BJ (cell line): ENCODE results near the gene IPCEF1. TPM values are rescaled to one million over a fixed set of nuclear protein-coding genes. Genes with fewer than 3 reads are reported as not detected.
A peak's percentile ranks its signal among the peaks of the same experiment; 100 is the strongest.

ENCODE experiments used
- CTCF ChIA-PET: fragments of 350-600 bp; formaldehyde crosslinking; extraction: SDS; loops from one replicate; lab custom pipeline; 2021; ENCODE audit warnings: antibody characterized with exemption, inconsistent platforms; lab: Yijun Ruan, JAX
- POLR2A ChIA-PET: fragments of 300-600 bp; sonication (Branson Sonifier 250); formaldehyde crosslinking; extraction: SDS; loops from one replicate; lab custom pipeline; 2021; ENCODE audit warnings: antibody characterized with exemption; lab: Charles Lee
- DNase-seq: peaks from one replicate; pipeline ENCODE4 v3.0.0-alpha.2; 2011; ENCODE audit warnings: low read depth
- H3K27me3 ChIP-seq: 2 replicates; pipeline ENCODE4 v1.6.0; 2011; ENCODE audit warnings: low read length; ENCODE audit not compliant: control insufficient read depth, insufficient read depth
- H3K36me3 ChIP-seq: 2 replicates; pipeline ENCODE4 v1.5.1; 2011; ENCODE audit warnings: low read length; ENCODE audit not compliant: control insufficient read depth, insufficient read depth
- H3K4me3 ChIP-seq: 2 replicates; pipeline ENCODE4 v1.5.1; 2011; ENCODE audit warnings: low read depth, mild to moderate bottlenecking, control low read depth, low read length
- polyA plus RNA-seq: library from polyadenylated mRNA; depleted of rRNA; stranded (reverse); fragments of >200 nt; gene quantifications from 2 replicates; pipeline ENCODE4 v1.2.3, GENCODE V29; 2011
- TF ChIP-seq, protein P1 (sequence below): IDR thresholded peaks from 2 replicates; pipeline ENCODE4 v1.5.1; 2011; ENCODE audit warnings: low read depth, mild to moderate bottlenecking, control low read depth, inconsistent platforms, low read length, moderate library complexity; ENCODE audit not compliant: insufficient read depth

IPCEF1 gene
- polyA plus RNA-seq, 1 experiment, result 0.02 TPM

DNA sequence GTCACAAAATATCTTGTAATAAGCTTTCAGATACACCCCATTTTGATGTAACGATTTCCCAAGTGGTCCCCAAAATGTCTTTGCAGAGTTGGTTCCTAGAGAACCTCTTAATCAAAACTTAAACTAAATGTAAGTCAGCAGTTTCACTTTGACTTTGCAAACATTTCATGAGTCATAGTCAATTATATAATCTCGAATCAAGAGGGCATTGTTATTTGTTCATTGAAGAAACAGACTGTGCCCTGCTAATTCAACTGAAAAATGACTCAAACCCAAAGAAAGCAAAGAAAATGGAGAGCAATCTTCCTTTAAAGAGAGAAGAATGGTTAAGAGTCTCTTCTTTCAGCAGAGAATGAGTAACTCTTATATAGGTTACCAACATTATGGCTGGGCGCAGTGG is 58.3 kb downstream of the IPCEF1 start:
- no peaks in the 10 kb centered on the region for H3K27me3 ChIP-seq
- no peak overlapping the region for H3K4me3 ChIP-seq
- DNase-seq, result no peak
- CTCF ChIA-PET, result no interaction called here
- POLR2A ChIA-PET, result interaction anchor here (0.7 kb wide), 1 partner anchor 71 kb away, joined by 3 read pairs; no protein-coding TSS in a partner anchor
- TF ChIP-seq, protein P1, sequence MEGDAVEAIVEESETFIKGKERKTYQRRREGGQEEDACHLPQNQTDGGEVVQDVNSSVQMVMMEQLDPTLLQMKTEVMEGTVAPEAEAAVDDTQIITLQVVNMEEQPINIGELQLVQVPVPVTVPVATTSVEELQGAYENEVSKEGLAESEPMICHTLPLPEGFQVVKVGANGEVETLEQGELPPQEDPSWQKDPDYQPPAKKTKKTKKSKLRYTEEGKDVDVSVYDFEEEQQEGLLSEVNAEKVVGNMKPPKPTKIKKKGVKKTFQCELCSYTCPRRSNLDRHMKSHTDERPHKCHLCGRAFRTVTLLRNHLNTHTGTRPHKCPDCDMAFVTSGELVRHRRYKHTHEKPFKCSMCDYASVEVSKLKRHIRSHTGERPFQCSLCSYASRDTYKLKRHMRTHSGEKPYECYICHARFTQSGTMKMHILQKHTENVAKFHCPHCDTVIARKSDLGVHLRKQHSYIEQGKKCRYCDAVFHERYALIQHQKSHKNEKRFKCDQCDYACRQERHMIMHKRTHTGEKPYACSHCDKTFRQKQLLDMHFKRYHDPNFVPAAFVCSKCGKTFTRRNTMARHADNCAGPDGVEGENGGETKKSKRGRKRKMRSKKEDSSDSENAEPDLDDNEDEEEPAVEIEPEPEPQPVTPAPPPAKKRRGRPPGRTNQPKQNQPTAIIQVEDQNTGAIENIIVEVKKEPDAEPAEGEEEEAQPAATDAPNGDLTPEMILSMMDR, result no peak
- no peaks in the 10 kb centered on the region for H3K36me3 ChIP-seq

- H3K27me3 ChIP-seq, result no peaks in the 10 kb centered on the region
- H3K4me3 ChIP-seq, result no peak overlapping the region
- H3K36me3 ChIP-seq, result no peaks in the 10 kb centered on the region
- CTCF ChIA-PET, result no interaction called here
- POLR2A ChIA-PET, result interaction anchor here (0.5 to 0.7 kb wide), 2 partner anchors 72 to 1479 kb away, joined by 3 to 5 read pairs; no protein-coding TSS in a partner anchor
- TF ChIP-seq, protein P1, result no peak
- DNase-seq, result no peak
Observed at GRCh38 chr6:154297721-154298120, 58.9 kb downstream of the IPCEF1 start.

DNA sequence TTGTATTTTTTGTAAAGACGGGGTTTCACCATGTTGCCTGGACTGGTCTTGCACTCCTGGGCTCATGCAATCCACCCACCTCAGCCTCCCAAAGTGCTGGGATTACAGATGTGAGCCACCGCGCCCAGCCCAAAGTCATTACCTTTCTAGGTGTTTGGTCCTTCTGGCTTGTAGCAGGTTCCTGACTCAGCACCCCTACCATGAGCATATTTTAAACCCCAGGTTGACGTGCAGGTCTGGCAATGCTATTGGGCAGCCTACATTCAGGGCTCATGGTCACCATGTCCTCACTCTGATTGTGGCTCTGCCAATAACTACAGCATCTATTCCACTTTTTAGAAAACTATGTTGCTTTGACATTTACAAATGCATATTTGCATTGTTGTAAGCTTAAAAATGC is 59.4 kb downstream of the IPCEF1 start:
- TF ChIP-seq, protein P1, result no peak
- no peaks in the 10 kb centered on the region for H3K36me3 ChIP-seq
- CTCF ChIA-PET, result no interaction called here
- no peaks in the 10 kb centered on the region for H3K27me3 ChIP-seq
- no peak overlapping the region for H3K4me3 ChIP-seq
- POLR2A ChIA-PET, result no interaction called here
- no peak for DNase-seq

GRCh38 chr6:154295733-154296132 is 60.9 kb downstream of the IPCEF1 start:
- Histone ChIP-seq H3K27me3 (no peaks in the 10 kb centered on the region), H3K4me3 (no peak overlapping the region), H3K36me3 (no peaks in the 10 kb centered on the region)
- CTCF ChIA-PET, result interaction anchor here (1.1 kb wide), 1 partner anchor 75 kb away, joined by 3 read pairs; no protein-coding TSS in a partner anchor
- POLR2A ChIA-PET, result no interaction called here
- DNase-seq, result no peak
- TF ChIP-seq, protein P1, result no peak

- Histone ChIP-seq H3K27me3 (no peaks in the 10 kb centered on the region), H3K4me3 (no peak overlapping the region), H3K36me3 (no peaks in the 10 kb centered on the region)
- CTCF ChIA-PET, result no interaction called here
- POLR2A ChIA-PET, result no interaction called here
- peak; percentile 20 for DNase-seq
- TF ChIP-seq, protein P1, result no peak
Observed at GRCh38 chr6:154292855-154293519, 63.6 kb downstream of the IPCEF1 start.
